MM.1S (cell line): ENCODE results near the gene FAM114A2.

ENCODE experiments used
- DNase-seq: peaks from one replicate; pipeline ENCODE4 v3.0.0-alpha.2; 2015
- H2AFZ ChIP-seq: fragments of 300-600 bp; sonication (generic); 2 replicates; pipeline ENCODE4 v1.6.0; 2016; ENCODE audit warnings: antibody characterized with exemption, low read length
- H3F3A ChIP-seq: fragments of 300-600 bp; sonication (generic); 2 replicates; pipeline ENCODE4 v1.6.1; 2016; ENCODE audit warnings: mild to moderate bottlenecking, antibody characterized with exemption, low read length, moderate library complexity, mixed read lengths; ENCODE audit not compliant: insufficient read depth
- H3K27ac ChIP-seq: fragments of 300-600 bp; sonication (generic); 2 replicates; pipeline ENCODE4 v1.5.1; 2016; ENCODE audit warnings: mild to moderate bottlenecking, low read length
- H3K27me3 ChIP-seq: fragments of 300-600 bp; sonication (generic); replicated peaks from 2 replicates; pipeline ENCODE4 v1.6.0; 2016; ENCODE audit warnings: low read length; ENCODE audit not compliant: insufficient read depth
- H3K36me3 ChIP-seq: fragments of 300-600 bp; sonication (generic); replicated peaks from 2 replicates; pipeline ENCODE4 v1.6.1; 2016; ENCODE audit warnings: mild to moderate bottlenecking, low read length, mixed read lengths; ENCODE audit not compliant: insufficient read depth
- H3K4me1 ChIP-seq: fragments of 300-600 bp; sonication (generic); 2 replicates; pipeline ENCODE4 v1.6.1; 2016; ENCODE audit warnings: low read length, mixed read lengths
- H3K4me2 ChIP-seq: fragments of 300-600 bp; sonication (generic); 2 replicates; pipeline ENCODE4 v1.6.0; 2016; ENCODE audit warnings: low read depth, low read length
- H3K4me3 ChIP-seq: fragments of 300-600 bp; sonication (generic); 2 replicates; pipeline ENCODE4 v1.5.1; 2016; ENCODE audit warnings: low read length, mixed read lengths
- H3K79me2 ChIP-seq: fragments of 300-600 bp; sonication (generic); 2 replicates; pipeline ENCODE4 v1.6.1; 2016; ENCODE audit warnings: mixed run types, low read length, mixed read lengths
- H3K9ac ChIP-seq: fragments of 300-600 bp; sonication (generic); 2 replicates; pipeline ENCODE4 v1.6.1; 2016; ENCODE audit warnings: low read length, mixed read lengths
- H3K9me2 ChIP-seq: fragments of 300-600 bp; sonication (generic); replicated peaks from 2 replicates; pipeline ENCODE4 v1.6.1; 2016; ENCODE audit warnings: mild to moderate bottlenecking, low read length, mixed read lengths; ENCODE audit not compliant: insufficient read depth
- H3K9me3 ChIP-seq: fragments of 300-600 bp; sonication (generic); replicated peaks from 2 replicates; pipeline ENCODE4 v1.6.1; 2016; ENCODE audit warnings: mild to moderate bottlenecking, low read length, mixed read lengths; ENCODE audit not compliant: insufficient read depth
- H4K20me1 ChIP-seq: fragments of 300-600 bp; sonication (generic); 2 replicates; pipeline ENCODE4 v1.6.1; 2016; ENCODE audit warnings: mild to moderate bottlenecking, low read length, moderate library complexity, mixed read lengths; ENCODE audit not compliant: insufficient read depth
- EZH2 ChIP-seq: fragments of 300-600 bp; sonication (generic); optimal IDR thresholded peaks from 2 replicates; pipeline ENCODE3; 2017; ENCODE audit warnings: low read depth, mild to moderate bottlenecking, antibody characterized with exemption, low read length, mixed read lengths
- EZH2phosphoT487 ChIP-seq: fragments of 300-600 bp; sonication (generic); IDR thresholded peaks from 2 replicates; pipeline ENCODE4 v1.6.1; 2018; ENCODE audit warnings: antibody characterized with exemption, low read length
- TF ChIP-seq, protein P1 (sequence below): fragments of 300-600 bp; sonication (generic); IDR thresholded peaks from 2 replicates; pipeline ENCODE4 v1.5.1; 2016; ENCODE audit warnings: antibody characterized with exemption, low read length, mixed read lengths

Gene FAM114A2

GRCh38 chr5:154039458-154039829 is 734 bp upstream of the FAM114A2 start:
- H3K27me3 ChIP-seq: no peaks in the 10 kb centered on the region
- peak overlapping the region; percentile 86 for H3K9ac ChIP-seq
- peak overlapping the region; percentile 89 for H3K4me2 ChIP-seq
- H3K9me3 ChIP-seq: no peaks in the 10 kb centered on the region
- peak overlapping the region; percentile 91 for H3K4me3 ChIP-seq
- H3K36me3 ChIP-seq: no peaks in the 10 kb centered on the region
- no peak for DNase-seq
- H3K9me2 ChIP-seq: no peaks in the 10 kb centered on the region
- no peaks in the 10 kb centered on the region for H4K20me1 ChIP-seq
- peak overlapping the region; percentile 95 for H2AFZ ChIP-seq
- TF ChIP-seq, protein P1, sequence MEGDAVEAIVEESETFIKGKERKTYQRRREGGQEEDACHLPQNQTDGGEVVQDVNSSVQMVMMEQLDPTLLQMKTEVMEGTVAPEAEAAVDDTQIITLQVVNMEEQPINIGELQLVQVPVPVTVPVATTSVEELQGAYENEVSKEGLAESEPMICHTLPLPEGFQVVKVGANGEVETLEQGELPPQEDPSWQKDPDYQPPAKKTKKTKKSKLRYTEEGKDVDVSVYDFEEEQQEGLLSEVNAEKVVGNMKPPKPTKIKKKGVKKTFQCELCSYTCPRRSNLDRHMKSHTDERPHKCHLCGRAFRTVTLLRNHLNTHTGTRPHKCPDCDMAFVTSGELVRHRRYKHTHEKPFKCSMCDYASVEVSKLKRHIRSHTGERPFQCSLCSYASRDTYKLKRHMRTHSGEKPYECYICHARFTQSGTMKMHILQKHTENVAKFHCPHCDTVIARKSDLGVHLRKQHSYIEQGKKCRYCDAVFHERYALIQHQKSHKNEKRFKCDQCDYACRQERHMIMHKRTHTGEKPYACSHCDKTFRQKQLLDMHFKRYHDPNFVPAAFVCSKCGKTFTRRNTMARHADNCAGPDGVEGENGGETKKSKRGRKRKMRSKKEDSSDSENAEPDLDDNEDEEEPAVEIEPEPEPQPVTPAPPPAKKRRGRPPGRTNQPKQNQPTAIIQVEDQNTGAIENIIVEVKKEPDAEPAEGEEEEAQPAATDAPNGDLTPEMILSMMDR: no peak
- no peak for TF ChIP-seq EZH2phosphoT487
- TF ChIP-seq EZH2: no peak
- peaks cover 11% of the 10 kb centered on the region for H3F3A ChIP-seq
- H3K4me1 ChIP-seq: peaks cover 10% of the 10 kb centered on the region; the same call in 1 of the 2 replicates
- peak overlapping the region; percentile 93; the same call in 1 of the 2 replicates for H3K27ac ChIP-seq
- peaks cover 54% of the 10 kb centered on the region for H3K79me2 ChIP-seq

DNA sequence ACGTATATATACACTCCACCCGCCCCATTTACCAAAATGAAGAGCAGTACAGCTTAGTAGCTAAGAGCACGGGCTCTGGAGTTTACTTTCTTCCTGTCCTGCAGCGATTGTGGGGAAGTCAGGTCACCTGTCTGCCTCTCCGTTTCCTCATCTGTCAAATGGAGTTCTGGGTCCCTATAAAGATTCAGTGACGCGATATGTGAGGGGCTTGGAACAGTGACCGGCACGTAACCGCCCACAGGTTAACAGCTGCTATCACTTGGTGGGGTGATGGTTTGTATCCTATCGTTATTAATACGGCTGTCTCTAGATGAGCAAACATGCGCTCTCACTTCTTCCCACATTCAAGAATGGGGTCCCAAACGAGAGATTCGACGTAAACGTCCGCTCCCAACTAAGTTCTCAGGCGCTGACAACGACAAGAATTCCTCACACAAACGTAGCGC is 426 bp downstream of the FAM114A2 start:
- H3K4me1 ChIP-seq: peaks cover 10% of the 10 kb centered on the region; the same call in 1 of the 2 replicates
- peak overlapping the region; percentile 89 for H3K4me2 ChIP-seq
- peaks cover 11% of the 10 kb centered on the region for H3F3A ChIP-seq
- H3K9me2 ChIP-seq: no peaks in the 10 kb centered on the region
- no peaks in the 10 kb centered on the region for H3K9me3 ChIP-seq
- peak overlapping the region; percentile 86 for H3K9ac ChIP-seq
- H4K20me1 ChIP-seq: no peaks in the 10 kb centered on the region
- peak overlapping the region; percentile 93 for H3K27ac ChIP-seq
- no peaks in the 10 kb centered on the region for H3K27me3 ChIP-seq
- peak; percentile 57 for DNase-seq
- H2AFZ ChIP-seq: peak overlapping the region; percentile 95
- H3K4me3 ChIP-seq: peak overlapping the region; percentile 91
- TF ChIP-seq, protein P1: no peak
- no peaks in the 10 kb centered on the region for H3K36me3 ChIP-seq
- H3K79me2 ChIP-seq: peaks cover 47% of the 10 kb centered on the region

GRCh38 chr5:154034944-154035343 is 3.8 kb downstream of the FAM114A2 start:
- TF ChIP-seq, protein P1: no peak
- TF ChIP-seq EZH2: no peak
- TF ChIP-seq EZH2phosphoT487: no peak
- H3K36me3 ChIP-seq: no peaks in the 10 kb centered on the region
- H3F3A ChIP-seq: peaks cover 11% of the 10 kb centered on the region
- no peak overlapping the region for H3K9ac ChIP-seq
- H3K27ac ChIP-seq: no peak overlapping the region
- H3K79me2 ChIP-seq: peaks cover 17% of the 10 kb centered on the region
- no peaks in the 10 kb centered on the region for H3K27me3 ChIP-seq
- no peak overlapping the region for H3K4me3 ChIP-seq
- H3K4me1 ChIP-seq: 0 out of 2 replicates have a peak, but pooled peaks cover 4% of the 10 kb centered on the region
- no peaks in the 10 kb centered on the region for H3K9me3 ChIP-seq
- H3K4me2 ChIP-seq: no peak overlapping the region
- no peaks in the 10 kb centered on the region for H4K20me1 ChIP-seq
- no peak overlapping the region for H2AFZ ChIP-seq
- H3K9me2 ChIP-seq: no peaks in the 10 kb centered on the region
- DNase-seq: no peak
